ENCODE data around the gene JMJD6. TPM values are rescaled to one million over a fixed set of nuclear protein-coding genes. Genes with fewer than 3 reads are reported as not detected.

The JMJD6 gene
- total RNA-seq, 1 donor from 2014 or later, result 11.0 TPM

DNA sequence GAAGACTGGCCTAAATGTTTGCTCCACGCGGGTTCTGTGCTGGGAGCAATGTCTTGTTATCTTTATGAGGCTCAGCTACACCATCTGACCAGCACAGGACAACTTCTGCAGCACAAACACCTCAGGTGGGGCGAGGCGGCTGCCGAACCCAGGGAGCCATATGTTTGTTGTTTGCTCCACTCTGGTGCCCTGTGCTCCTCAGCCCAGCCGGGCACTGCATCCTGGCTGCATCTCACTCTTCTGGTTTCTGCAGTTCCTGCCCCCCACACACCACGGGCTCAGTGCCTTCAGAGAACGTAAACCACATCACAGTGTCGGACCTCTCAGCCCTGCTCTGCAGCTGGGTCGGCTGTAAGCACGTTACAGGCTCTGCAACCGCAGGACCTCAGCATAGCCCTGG is 48.1 kb downstream of the JMJD6 start:
- ATAC-seq, result no peak

DNA sequence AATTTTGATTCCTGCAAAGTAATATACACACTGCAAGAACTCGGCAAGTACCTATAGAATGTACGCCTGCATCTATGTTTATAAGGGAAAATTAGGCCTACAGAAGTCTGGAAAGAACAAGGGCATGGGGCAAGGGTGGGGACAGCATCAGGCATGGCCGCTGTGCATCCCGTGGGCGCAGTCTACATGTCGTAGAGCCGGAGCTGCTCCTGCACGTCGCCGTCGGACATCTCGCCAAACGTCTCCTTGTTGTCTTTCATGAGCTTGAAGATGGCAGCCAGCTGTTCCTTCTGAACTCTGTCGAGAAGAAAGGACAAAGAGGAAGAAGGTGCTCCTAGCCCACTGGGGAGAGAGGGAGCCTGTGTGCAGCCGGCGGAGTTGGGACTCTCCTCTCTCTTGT is 49.0 kb downstream of the JMJD6 start:
- ATAC-seq, result no peak

DNA sequence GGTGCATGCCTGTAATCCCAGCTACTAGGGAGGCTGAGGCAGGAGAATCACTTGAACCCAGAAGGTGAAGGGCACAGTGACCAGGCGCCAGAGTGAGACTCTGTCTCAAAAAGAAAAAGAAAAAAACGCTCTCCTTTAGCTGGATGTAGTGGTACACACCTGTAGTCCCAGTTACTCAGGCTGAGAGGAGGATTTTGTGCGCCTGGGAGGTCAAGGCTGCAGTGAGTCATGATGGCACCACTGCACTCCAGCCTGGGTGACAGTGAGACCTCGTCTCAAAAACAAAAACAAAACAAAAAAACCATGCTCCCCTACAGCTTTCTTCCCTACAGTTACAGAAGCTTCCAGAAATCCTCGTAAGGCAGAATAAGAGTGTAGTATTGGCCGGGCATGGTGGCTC is 49.8 kb downstream of the JMJD6 start:
- ATAC-seq, result no peak

DNA sequence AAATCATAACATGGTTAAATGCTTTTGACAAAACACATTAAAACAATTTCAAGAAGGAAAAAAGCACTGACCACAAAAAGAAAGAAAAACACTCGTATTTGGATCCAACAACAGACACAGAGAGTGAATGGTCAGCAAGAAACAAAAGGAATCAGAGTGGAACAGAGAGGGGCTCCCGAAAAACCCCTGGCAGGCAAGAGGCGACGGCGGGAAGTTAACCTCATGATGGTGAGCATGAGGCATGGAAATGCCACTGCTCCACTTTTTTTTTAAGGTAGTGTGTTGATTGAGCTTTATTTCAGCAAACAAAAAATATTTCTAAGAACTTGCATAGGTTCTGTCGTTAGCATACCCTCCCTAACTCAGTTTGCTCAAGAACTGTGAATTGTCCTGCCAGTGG is 50.8 kb downstream of the JMJD6 start:
- no peak for ATAC-seq

GRCh38 chr17:76674600-76674999 is 51.8 kb downstream of the JMJD6 start:
- no peak for ATAC-seq

GRCh38 chr17:76673729-76674128 is 52.7 kb downstream of the JMJD6 start:
- no peak for ATAC-seq

DNA sequence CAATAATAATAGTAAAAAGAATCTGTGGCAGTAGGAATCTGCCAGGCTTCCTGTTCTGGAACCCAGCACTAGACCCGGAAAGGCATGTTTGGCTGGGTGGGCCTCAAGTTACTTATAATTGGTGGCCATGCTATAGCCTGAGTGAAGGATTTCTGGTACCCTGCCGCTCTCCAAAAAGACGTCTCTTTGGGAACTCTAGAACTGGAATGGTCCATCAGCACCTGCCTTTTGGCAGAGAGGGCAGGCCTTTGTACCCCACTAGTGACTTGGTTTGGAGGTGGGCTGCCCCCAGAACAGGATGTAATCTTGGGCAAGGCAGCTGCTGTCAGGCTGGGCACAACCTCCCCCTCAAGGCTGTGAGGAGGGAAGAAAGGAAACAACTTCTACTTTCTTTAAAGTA is 53.5 kb downstream of the JMJD6 start:
- ATAC-seq, result no peak

DNA sequence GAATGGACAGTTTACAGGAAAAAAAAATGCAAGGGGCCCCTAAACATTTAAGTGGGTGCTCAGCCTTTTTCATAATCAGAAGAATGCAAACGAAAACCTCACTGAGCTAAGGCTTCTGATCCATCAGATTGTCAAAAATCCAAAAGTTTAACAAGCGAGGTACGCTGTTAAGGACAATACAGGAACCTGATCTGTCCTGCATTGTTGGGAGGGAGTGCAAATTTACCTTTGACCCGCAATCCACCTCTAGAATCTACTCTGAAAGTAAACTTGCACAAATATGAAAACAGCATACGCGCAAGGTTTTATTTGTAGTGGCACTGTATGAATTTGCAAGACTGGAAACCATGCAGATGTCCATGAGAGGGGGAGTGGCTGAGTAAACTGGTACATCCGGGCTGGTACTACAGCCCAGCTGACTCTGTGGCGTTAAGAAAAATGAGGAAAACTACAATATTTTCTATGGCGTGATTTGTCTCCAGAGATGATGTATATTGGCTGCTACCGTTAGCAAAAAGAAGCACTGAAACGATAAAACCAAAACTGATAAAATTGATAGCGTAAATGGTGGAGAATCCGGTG is 54.0 kb downstream of the JMJD6 start:
- ATAC-seq, result no peak

GRCh38 chr17:76671912-76672262 is 54.5 kb downstream of the JMJD6 start:
- ATAC-seq, result no peak

DNA sequence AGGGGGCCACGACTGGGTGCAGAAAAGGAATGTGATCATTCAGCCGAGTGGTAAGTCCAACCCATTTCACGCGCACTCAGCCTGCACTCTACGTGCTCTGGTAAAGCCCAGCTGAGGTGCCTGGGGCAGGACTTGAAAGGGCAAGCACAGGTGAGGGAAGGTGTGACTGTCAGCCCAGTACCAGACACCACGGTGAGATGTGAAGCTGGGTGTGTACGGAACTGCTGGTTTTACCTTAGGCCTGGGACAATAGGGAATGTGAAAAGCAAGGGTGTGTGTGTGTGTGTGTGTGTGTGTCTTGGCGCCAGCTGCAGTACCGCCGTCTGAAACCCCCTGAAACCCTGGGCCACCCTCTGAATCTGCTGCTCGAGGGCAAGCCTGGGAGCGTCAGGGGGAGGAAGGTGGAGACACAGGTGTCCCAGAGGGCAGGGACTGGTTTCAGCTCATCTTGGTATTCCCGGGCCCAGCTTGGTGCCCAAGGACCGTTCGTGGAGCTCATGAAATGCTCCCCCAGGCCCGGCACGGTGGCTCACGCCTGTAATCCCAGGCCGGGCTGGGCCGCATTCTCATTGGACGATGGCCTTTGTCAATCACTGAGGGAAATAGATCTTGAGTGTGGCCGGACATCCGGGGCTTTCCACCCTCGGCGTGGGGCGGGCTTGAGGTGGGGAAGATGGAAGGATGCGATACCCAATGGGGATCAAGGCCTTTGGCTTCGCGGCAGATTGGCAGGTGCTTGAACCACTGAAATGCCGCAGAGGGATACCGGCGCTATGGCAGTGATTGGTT is 55.1 kb downstream of the JMJD6 start:
- peak; percentile 94 for ATAC-seq

- no peak for ATAC-seq
Observed at GRCh38 chr17:76670718-76671122, 55.7 kb downstream of the JMJD6 start.

GRCh38 chr17:76670020-76670717 is 56.2 kb downstream of the JMJD6 start:
- ATAC-seq, result no peak

Other genes with a start within 250 kb of the JMJD6 start
- 36.8 TPM for gene RHBDF2, start 225.2 kb downstream of the JMJD6 start, total RNA-seq
- gene CYGB, start 188.9 kb downstream of the JMJD6 start, total RNA-seq, result 2.6 TPM
- gene PRCD, start 186.6 kb downstream of the JMJD6 start, total RNA-seq, result 0.64 TPM
- gene ST6GALNAC2, start 140.7 kb downstream of the JMJD6 start, total RNA-seq, result 24.0 TPM
- gene ST6GALNAC1, start 82.8 kb downstream of the JMJD6 start, total RNA-seq, result 16.9 TPM
- 32.3 TPM for gene MXRA7, start 15.6 kb downstream of the JMJD6 start, total RNA-seq
- 17.8 TPM for gene METTL23, start 233 bp upstream of the JMJD6 start, total RNA-seq
- gene SRSF2, start 10.7 kb upstream of the JMJD6 start, total RNA-seq, result 162 TPM
- gene MFSD11, start 11.5 kb upstream of the JMJD6 start, total RNA-seq, result 22.6 TPM
- 0.20 TPM for gene MGAT5B, start 141.8 kb upstream of the JMJD6 start, total RNA-seq